Fibroblast of lung (primary cell): ENCODE results near the gene ARMC5. TPM values are rescaled to one million over a fixed set of nuclear protein-coding genes. Genes with fewer than 3 reads are reported as not detected.
"Not testable (repeated sequence)": the region's sequence is repeated elsewhere in the genome, so short reads cannot be mapped to it uniquely, and the experiment has no call there.

Experiments used
- DNase-seq, 2 donors: peaks; one replicate each; pipeline versions ENCODE4 v3.0.0 to v3.0.0-alpha.2; 2010; ENCODE audit warnings: low read depth in 2 of 2
- H2AFZ ChIP-seq: 2 replicates; pipeline ENCODE4 v1.5.1; 2012; ENCODE audit warnings: low read length, control low read depth, inconsistent platforms
- H3K27ac ChIP-seq: 2 replicates; pipeline ENCODE4 v1.5.1; 2011; ENCODE audit warnings: low read length, control low read depth; ENCODE audit not compliant: insufficient read depth
- H3K27me3 ChIP-seq: 2 replicates; pipeline ENCODE4 v1.5.1; 2011; ENCODE audit warnings: mild to moderate bottlenecking, low read length; ENCODE audit not compliant: control insufficient read depth, insufficient read depth
- H3K36me3 ChIP-seq: 2 replicates; pipeline ENCODE4 v1.5.1; 2011; ENCODE audit warnings: low read length; ENCODE audit not compliant: control insufficient read depth, insufficient read depth
- H3K4me1 ChIP-seq: 2 replicates; pipeline ENCODE4 v1.5.1; 2011; ENCODE audit warnings: low read length; ENCODE audit not compliant: control insufficient read depth, insufficient read depth; ENCODE audit errors: extremely low read depth
- H3K4me2 ChIP-seq: 2 replicates; pipeline ENCODE4 v1.5.1; 2011; ENCODE audit warnings: low read length, control low read depth; ENCODE audit not compliant: insufficient read depth; ENCODE audit errors: extremely low read depth
- H3K4me3 ChIP-seq, 4 experiments: fragments of 200-600 bp in 1 of 4; sonication (generic) in 1 of 4; replicated peaks in 1 of 4; 2 replicates each; pipeline ENCODE4 v1.5.1; 2011 to 2016; ENCODE audit warnings: low read length in 4 of 4, low read depth in 3 of 4, mild to moderate bottlenecking in 3 of 4, control low read depth in 2 of 4, inconsistent platforms in 1 of 4, mixed read lengths in 1 of 4; ENCODE audit not compliant: insufficient read depth in 1 of 4; ENCODE audit errors: control extremely low read depth in 1 of 4
- H3K79me2 ChIP-seq: 2 replicates; pipeline ENCODE4 v1.5.1; 2012; ENCODE audit warnings: mild to moderate bottlenecking, low read length, inconsistent platforms; ENCODE audit not compliant: control insufficient read depth, insufficient read depth
- H3K9ac ChIP-seq: 2 replicates; pipeline ENCODE4 v1.5.1; 2011; ENCODE audit warnings: mild to moderate bottlenecking, low read length, control low read depth; ENCODE audit not compliant: insufficient read depth
- H3K9me3 ChIP-seq: 2 replicates; pipeline ENCODE4 v1.5.1; 2012; ENCODE audit warnings: low read depth, low read length; ENCODE audit not compliant: control insufficient read depth, insufficient read depth
- H4K20me1 ChIP-seq: 2 replicates; pipeline ENCODE4 v1.5.1; 2011; ENCODE audit warnings: low read length; ENCODE audit not compliant: control insufficient read depth, insufficient read depth; ENCODE audit errors: extremely low read depth
- EZH2 ChIP-seq: IDR thresholded peaks from 2 replicates; pipeline ENCODE4 v1.5.1; 2012; ENCODE audit warnings: low read length, control low read depth, mild to moderate bottlenecking; ENCODE audit errors: missing control alignments
- polyA plus RNA-seq, 2 donors: library from polyadenylated mRNA; depleted of rRNA in 1 of 2; stranded (reverse) in 1 of 2; unstranded in 1 of 2; fragments of >200 nt; gene quantifications; 2 replicates each; pipeline ENCODE4 v1.2.1, GENCODE V29; 2011 to 2012; ENCODE audit warnings: missing spikeins in 1 of 2
- total RNA-seq: library from RNA; depleted of rRNA; stranded (reverse); fragments of >200 nt; gene quantifications from 2 replicates; pipeline ENCODE4 v1.2.1, GENCODE V29; 2014
- TF ChIP-seq, protein P1 (sequence below), 2 donors: IDR thresholded peaks in 1 of 2; conservative IDR thresholded peaks in 1 of 2; 1 replicate in 1 of 2; 2 replicates in 1 of 2; pipeline ENCODE4 v1.5.1; 2011 to 2012; ENCODE audit warnings: low read length in 2 of 2, control low read depth in 1 of 2, inconsistent platforms in 1 of 2, low read depth in 1 of 2, mild to moderate bottlenecking in 1 of 2

Gene ARMC5
- total and polyA plus RNA-seq, 2 donors (not counting 1 experiment from before 2014, with no cell fraction given), result 1.7 to 5.6 TPM

DNA sequence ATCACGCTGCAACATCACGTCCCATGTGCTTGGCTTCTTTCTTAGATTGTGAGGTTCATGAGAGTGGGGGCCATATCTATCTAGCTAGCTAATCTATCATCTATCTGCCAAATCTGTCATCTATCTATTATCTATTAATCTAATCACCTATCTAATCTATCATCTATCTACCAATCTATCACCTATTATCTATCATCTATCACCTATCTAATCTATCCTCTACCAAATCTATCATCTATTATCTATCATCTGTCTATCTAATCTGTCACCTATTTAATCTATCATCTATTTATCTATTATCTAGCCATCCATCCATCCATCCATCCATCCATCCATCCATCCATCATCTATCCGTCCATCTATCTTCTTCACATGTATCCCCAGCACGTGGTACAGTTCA is 45.4 kb upstream of the ARMC5 start:
- Histone ChIP-seq H3K4me2 (no peak overlapping the region), H3K4me3 (no peak overlapping the region), H3K4me1 (no peaks in the 10 kb centered on the region), H3K27me3 (no peaks in the 10 kb centered on the region), H3K27ac (no peak overlapping the region), H2AFZ (no peak overlapping the region), H3K79me2 (no peaks in the 10 kb centered on the region), H3K36me3 (no peaks in the 10 kb centered on the region), H4K20me1 (no peaks in the 10 kb centered on the region), H3K9me3 (no peaks in the 10 kb centered on the region), H3K9ac (no peak overlapping the region)
- TF ChIP-seq EZH2, result no peak
- TF ChIP-seq, protein P1, sequence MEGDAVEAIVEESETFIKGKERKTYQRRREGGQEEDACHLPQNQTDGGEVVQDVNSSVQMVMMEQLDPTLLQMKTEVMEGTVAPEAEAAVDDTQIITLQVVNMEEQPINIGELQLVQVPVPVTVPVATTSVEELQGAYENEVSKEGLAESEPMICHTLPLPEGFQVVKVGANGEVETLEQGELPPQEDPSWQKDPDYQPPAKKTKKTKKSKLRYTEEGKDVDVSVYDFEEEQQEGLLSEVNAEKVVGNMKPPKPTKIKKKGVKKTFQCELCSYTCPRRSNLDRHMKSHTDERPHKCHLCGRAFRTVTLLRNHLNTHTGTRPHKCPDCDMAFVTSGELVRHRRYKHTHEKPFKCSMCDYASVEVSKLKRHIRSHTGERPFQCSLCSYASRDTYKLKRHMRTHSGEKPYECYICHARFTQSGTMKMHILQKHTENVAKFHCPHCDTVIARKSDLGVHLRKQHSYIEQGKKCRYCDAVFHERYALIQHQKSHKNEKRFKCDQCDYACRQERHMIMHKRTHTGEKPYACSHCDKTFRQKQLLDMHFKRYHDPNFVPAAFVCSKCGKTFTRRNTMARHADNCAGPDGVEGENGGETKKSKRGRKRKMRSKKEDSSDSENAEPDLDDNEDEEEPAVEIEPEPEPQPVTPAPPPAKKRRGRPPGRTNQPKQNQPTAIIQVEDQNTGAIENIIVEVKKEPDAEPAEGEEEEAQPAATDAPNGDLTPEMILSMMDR (conservative IDR thresholded peaks at IDR 0.05 in 1 of 2, IDR thresholded peaks at IDR 0.05 in 1 of 2; ENCODE audit: low read depth in 1 of 2, low read length in 2 of 2), result no peak
- DNase-seq, result no peak

DNA sequence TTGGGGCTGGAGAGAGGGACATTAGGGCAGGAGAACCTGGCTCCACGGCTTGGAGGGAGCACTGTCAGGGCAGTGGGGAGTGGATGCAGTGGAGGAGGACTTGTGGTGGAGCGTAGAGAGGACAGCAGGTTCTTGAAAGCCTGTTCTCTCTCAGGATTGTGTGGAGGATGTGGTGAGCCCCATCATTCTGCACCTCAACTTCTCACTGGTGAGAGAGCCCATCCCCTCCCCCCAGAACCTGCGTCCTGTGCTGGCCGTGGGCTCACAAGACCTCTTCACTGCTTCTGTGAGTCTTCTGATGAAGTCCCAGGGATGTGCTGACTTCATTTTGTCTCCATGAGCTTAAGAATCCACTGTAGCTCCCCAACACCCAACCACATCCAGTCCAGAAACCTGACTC is 44.6 kb upstream of the ARMC5 start:
- Histone ChIP-seq H3K79me2 (no peaks in the 10 kb centered on the region), H2AFZ (no peak overlapping the region), H3K4me2 (no peak overlapping the region), H3K27ac (no peak overlapping the region), H3K4me3 (no peak overlapping the region), H4K20me1 (no peaks in the 10 kb centered on the region), H3K9ac (no peak overlapping the region), H3K9me3 (no peaks in the 10 kb centered on the region), H3K27me3 (no peaks in the 10 kb centered on the region), H3K36me3 (no peaks in the 10 kb centered on the region), H3K4me1 (no peaks in the 10 kb centered on the region)
- DNase-seq, result no peak
- TF ChIP-seq EZH2, result no peak
- TF ChIP-seq, protein P1 (conservative IDR thresholded peaks at IDR 0.05 in 1 of 2, IDR thresholded peaks at IDR 0.05 in 1 of 2; ENCODE audit: low read depth in 1 of 2, low read length in 2 of 2), result no peak

DNA sequence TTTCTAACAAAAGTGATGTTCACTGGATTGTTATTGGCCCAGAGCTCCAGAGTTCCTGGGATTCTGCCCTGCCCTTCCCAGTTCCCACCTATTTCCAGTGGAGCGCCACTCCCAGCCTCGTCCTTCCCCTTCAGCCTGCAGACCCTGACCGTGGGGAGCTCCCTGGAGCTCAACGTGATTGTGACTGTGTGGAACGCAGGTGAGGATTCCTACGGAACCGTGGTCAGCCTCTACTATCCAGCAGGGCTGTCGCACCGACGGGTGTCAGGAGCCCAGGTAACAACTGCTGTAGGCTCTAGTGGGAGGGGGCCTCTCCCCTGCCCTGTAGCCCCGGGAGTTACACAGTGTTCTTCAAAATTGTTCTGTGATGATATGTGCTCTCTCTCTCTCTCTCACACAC is 42.9 kb upstream of the ARMC5 start:
- no peaks in the 10 kb centered on the region for H3K9me3 ChIP-seq
- no peak overlapping the region for H3K27ac ChIP-seq
- H4K20me1 ChIP-seq, result no peaks in the 10 kb centered on the region
- H3K9ac ChIP-seq, result no peak overlapping the region
- no peak for TF ChIP-seq EZH2
- TF ChIP-seq, protein P1 (conservative IDR thresholded peaks at IDR 0.05 in 1 of 2, IDR thresholded peaks at IDR 0.05 in 1 of 2; ENCODE audit: low read depth in 1 of 2, low read length in 2 of 2), result no peak
- H3K79me2 ChIP-seq, result no peaks in the 10 kb centered on the region
- no peak overlapping the region for H3K4me2 ChIP-seq
- H3K27me3 ChIP-seq, result no peaks in the 10 kb centered on the region
- DNase-seq, result no peak
- no peak overlapping the region for H3K4me3 ChIP-seq
- no peaks in the 10 kb centered on the region for H3K4me1 ChIP-seq
- no peaks in the 10 kb centered on the region for H3K36me3 ChIP-seq
- H2AFZ ChIP-seq, result no peak overlapping the region

DNA sequence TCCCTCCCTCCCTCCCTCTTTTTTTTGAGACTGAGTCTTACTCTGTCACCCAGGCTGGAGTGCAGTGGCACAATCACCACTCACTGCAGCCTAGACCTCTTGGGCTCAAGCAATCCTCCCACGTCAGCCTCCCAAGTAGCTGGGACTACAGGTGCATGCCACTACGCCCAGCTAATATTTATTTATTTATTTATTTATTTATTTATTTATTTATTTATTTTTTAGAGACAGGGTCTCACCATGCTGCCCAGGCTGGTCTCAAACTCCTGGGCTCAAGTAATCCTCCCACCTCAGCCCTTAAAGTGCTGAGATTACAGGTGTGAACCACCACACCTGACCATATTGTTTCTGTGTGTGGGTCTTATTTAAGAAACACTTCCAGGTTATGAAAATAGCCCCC is 42.3 kb upstream of the ARMC5 start:
- H3K4me1 ChIP-seq, H3K27me3 ChIP-seq: not testable (repeated sequence)

More for the DNA sequence above, 42.3 kb upstream of the ARMC5 start:
- not testable (repeated sequence) for H2AFZ ChIP-seq, H3K4me2 ChIP-seq, H4K20me1 ChIP-seq, H3K79me2 ChIP-seq, H3K36me3 ChIP-seq, H3K4me3 ChIP-seq, H3K9ac ChIP-seq, DNase-seq, H3K27ac ChIP-seq, H3K9me3 ChIP-seq
